Aorta (tissue), 5 donors: Measurements from ENCODE around the gene TCF3. TPM values are rescaled to one million over a fixed set of nuclear protein-coding genes. Genes with fewer than 3 reads are reported as not detected.
A peak's percentile ranks its signal among the peaks of the same experiment; 100 is the strongest.

ENCODE experiments used
- ATAC-seq: fragments of 200-7000 bp; cut with Tn5 transposase; one replicate; pipeline ENCODE4 v1.9.1; 2022; ENCODE audit warnings: moderate library complexity; ENCODE audit not compliant: low FRiP score
- DNase-seq, 2 donors: peaks; one replicate each; pipeline ENCODE4 v3.0.0-alpha.2; 2020
- H3K27ac ChIP-seq, 2 donors: one replicate each; pipeline ENCODE4 v1.5.1; 2013; ENCODE audit warnings: low read length in 2 of 2, mild to moderate bottlenecking in 2 of 2, moderate library complexity in 2 of 2, control low read depth in 1 of 2, inconsistent platforms in 1 of 2, low read depth in 1 of 2
- H3K27me3 ChIP-seq, 2 donors: one replicate each; pipeline ENCODE4 v1.6.1; 2013; ENCODE audit warnings: control low read depth in 1 of 2, low read length in 1 of 2, mild to moderate bottlenecking in 1 of 2, moderate library complexity in 1 of 2; ENCODE audit not compliant: insufficient read depth in 2 of 2, control insufficient read depth in 1 of 2
- H3K36me3 ChIP-seq, 2 donors: one replicate each; pipeline ENCODE4 v1.6.1; 2013; ENCODE audit warnings: control low read depth in 1 of 2, low read length in 1 of 2, mild to moderate bottlenecking in 1 of 2; ENCODE audit not compliant: insufficient read depth in 2 of 2, control insufficient read depth in 1 of 2
- H3K4me1 ChIP-seq, 2 donors: one replicate each; pipeline ENCODE4 v1.6.1; 2013; ENCODE audit warnings: low read length in 2 of 2, control low read depth in 1 of 2, mild to moderate bottlenecking in 1 of 2, moderate library complexity in 1 of 2; ENCODE audit not compliant: insufficient read depth in 2 of 2, control insufficient read depth in 1 of 2
- H3K4me3 ChIP-seq, 2 donors: one replicate each; pipeline ENCODE4 v1.5.1; 2013; ENCODE audit warnings: low read length in 2 of 2, control low read depth in 1 of 2, mild to moderate bottlenecking in 1 of 2
- H3K9me3 ChIP-seq: one replicate; pipeline ENCODE4 v1.6.1; 2013; ENCODE audit warnings: mild to moderate bottlenecking, low read length; ENCODE audit not compliant: control insufficient read depth
- WGBS, 2 donors: extraction: QIAGEN DNeasy Blood & Tissue Kit; methylation state at CpG; one replicate each; pipeline ENCODE4 v1.1.7; 2013; 5-methylcytosine and 5-hydroxymethylcytosine counted together
- intact Hi-C, 2 donors: fragments of 100-400 bp; cut with DNase I; formaldehyde crosslinking; loops; one replicate each; pipeline versions ENCODE4 v1.14.2 to v1.15.0; 2022
- polyA plus RNA-seq, 2 donors: library from polyadenylated mRNA; stranded (reverse); fragments of 200-250 nt; gene quantifications; one replicate each; pipeline ENCODE4 v1.2.3, GENCODE V29; 2013
- total RNA-seq, 2 donors: library from RNA; stranded (reverse); fragmentation: NEBNext Ultra II Directional; extraction: Animal tissue kit (Norgen Biotek cat#: 25700); gene quantifications; one replicate each; pipeline ENCODE4 v1.2.1, GENCODE V29; 2021
- donor health status: healthy with polysubstance abuse.
- donor health status: Bipolar disorder and iron deficiency.
- donor health status: DM: no; HTN: no; CAD: no.
- donor health status: DM: no; HTN: no; CAD: no.
- donor health status: DM: yes; HTN: yes; CAD: no.

The TCF3 gene
- total and polyA plus RNA-seq, 4 donors = 23.7 to 50.4 (median 34.1) TPM

DNA sequence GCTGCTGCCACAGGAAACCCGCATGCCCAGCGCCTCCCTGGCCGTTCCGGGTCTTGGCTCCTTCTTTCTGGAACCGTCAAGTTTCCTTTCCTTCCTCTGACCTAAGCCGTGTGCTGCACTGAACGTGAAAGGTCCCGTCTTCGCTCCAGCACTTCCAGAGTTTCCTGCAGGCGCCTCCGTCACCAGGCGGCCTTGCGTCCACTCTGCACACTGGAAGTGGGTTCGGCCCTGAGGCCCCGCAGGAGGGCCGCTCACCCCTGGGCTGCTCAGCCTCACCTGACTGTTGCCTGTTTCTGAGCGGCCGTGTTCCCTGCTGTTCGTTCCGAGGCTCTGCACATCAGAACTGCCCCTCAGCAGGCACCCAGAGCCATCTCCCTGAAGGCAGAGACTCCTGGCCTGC lies 72.0 kb downstream of the TCF3 start:
- 91 to 92% methylated on average over 19 to 20 of the region's 20 CpGs for WGBS, 2 donors
- Histone ChIP-seq H3K4me3 (no peak overlapping the region), H3K27me3 (no peaks in the 10 kb centered on the region), H3K4me1 (no peaks in the 10 kb centered on the region), H3K27ac (no peak overlapping the region), H3K9me3 (no peaks in the 10 kb centered on the region), H3K36me3 (peaks cover 0 to 8% of the 10 kb centered on the region in 2 donors)
- ATAC-seq (no peak), DNase-seq (no peak)
- intact Hi-C loops = no loop called here

DNA sequence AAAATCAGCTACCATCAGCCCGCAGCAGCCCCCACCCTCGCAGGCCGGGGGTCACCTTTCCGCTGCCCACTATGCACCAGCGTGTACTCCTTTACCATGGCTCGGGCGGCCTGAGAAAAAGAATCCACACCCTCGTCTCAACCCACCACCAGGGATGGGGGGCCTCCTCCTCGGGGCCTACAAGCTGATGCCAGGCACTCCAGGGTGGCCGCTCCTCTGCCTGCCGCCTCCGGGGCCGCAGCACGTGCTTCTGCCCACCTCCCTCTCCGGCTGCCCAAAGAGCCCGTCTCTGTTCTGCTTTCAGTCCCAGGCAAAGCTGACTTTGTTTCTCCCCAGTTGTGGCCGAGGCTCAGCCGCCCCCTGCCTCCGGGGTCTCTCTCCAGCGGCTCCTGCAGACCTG lies 73.2 kb downstream of the TCF3 start:
- intact Hi-C loops = no loop called here
- H3K9me3 ChIP-seq = no peaks in the 10 kb centered on the region
- no peak overlapping the region for H3K27ac ChIP-seq
- WGBS, 2 donors = 91 to 94% methylated on average over 20 of the region's 20 CpGs
- no peak for ATAC-seq
- H3K4me1 ChIP-seq = no peaks in the 10 kb centered on the region
- DNase-seq = no peak
- peaks cover 0 to 8% of the 10 kb centered on the region in 2 donors for H3K36me3 ChIP-seq
- H3K27me3 ChIP-seq = no peaks in the 10 kb centered on the region
- H3K4me3 ChIP-seq = no peak overlapping the region

DNA sequence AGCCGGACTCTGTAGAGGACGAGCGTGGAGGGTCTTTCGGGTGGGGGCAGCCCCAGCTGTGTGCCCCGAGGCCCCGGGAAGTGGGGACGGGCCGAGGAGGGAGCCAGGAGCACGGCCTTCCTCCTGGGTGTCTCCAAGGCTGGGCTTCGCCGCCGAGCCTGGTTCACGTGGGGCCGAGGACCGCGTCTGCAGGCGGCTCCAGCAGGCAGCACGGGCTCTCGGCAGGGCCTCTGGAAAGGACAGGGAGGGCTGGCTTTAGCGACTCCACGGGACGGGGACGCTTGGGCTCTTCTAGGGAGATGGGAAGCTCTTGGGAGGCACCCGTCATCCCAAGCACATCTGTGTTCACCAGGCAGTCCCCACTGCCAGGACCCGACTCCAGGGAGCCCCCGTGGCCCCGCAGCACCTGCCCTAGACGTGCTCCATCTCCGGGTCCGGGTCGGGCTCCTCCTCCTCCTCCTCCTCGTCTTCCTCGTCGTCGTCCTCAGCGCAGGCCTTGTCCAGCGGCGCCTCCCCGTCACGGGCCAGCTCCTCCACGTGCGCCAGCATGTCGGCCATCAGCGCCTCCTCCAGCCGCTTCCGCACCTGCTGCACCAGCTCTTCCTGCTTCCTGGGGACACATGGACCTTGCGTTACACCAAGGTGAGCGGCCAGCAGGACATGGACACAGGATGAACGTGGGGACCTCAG lies 74.3 kb downstream of the TCF3 start:
- no peak for ATAC-seq
- no peaks in the 10 kb centered on the region for H3K27me3 ChIP-seq
- no peak overlapping the region for H3K27ac ChIP-seq
- DNase-seq = no peak
- H3K9me3 ChIP-seq = no peaks in the 10 kb centered on the region
- intact Hi-C loops = no loop called here
- H3K4me1 ChIP-seq = no peaks in the 10 kb centered on the region
- 88 to 89% methylated on average over 49 of the region's 49 CpGs for WGBS, 2 donors
- H3K36me3 ChIP-seq = peaks cover 0 to 8% of the 10 kb centered on the region in 2 donors
- no peak overlapping the region for H3K4me3 ChIP-seq

DNA sequence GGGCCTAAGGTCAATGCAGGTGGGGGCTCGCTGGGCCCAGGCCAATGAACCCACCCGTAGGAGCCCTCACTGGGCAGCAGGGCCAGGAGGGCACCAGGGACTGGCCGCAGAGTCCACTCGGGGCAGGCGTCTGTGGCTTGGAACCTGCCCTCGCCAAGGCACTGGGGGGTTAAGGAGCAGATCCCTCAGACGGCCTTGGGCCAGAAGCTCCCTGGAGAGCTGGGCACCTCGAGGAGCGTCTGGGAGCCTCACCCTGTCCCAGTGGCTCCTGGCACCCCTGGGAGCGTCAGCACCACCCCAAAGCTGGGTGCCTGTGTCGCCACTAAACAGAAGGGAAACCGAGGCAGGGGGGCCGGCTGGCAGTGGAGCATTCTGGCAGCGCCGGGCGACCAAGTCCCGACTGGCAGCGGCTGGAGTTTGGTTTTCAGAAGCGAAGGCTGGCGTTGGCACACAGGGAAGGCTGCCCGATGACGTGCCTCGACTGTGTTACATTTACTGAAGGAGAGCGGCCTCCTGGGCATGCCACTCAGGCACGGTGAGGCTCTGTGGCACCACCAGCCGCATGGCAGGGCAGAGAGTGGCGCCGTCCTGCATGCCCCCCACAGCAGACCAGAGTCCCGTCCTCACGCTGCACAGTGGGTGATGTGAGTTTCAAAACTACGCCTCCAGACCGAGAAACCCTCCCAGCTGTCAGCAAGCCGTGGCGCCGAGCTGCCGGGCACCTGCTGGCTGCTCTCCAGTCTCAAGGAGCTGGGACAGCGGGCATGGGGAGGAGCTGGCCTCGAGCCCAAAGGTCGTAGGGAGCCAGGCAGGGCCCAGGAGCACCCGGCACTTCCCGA lies 75.1 kb downstream of the TCF3 start:
- intact Hi-C loops = no loop called here
- Histone ChIP-seq H3K4me3 (no peak overlapping the region), H3K27me3 (no peaks in the 10 kb centered on the region), H3K36me3 (peaks cover 0 to 6% of the 10 kb centered on the region in 2 donors), H3K27ac (no peak overlapping the region), H3K9me3 (no peaks in the 10 kb centered on the region), H3K4me1 (no peaks in the 10 kb centered on the region)
- DNase-seq = no peak
- WGBS, 2 donors = 79 to 81% methylated on average over 41 of the region's 41 CpGs
- ATAC-seq = peak; percentile 26

DNA sequence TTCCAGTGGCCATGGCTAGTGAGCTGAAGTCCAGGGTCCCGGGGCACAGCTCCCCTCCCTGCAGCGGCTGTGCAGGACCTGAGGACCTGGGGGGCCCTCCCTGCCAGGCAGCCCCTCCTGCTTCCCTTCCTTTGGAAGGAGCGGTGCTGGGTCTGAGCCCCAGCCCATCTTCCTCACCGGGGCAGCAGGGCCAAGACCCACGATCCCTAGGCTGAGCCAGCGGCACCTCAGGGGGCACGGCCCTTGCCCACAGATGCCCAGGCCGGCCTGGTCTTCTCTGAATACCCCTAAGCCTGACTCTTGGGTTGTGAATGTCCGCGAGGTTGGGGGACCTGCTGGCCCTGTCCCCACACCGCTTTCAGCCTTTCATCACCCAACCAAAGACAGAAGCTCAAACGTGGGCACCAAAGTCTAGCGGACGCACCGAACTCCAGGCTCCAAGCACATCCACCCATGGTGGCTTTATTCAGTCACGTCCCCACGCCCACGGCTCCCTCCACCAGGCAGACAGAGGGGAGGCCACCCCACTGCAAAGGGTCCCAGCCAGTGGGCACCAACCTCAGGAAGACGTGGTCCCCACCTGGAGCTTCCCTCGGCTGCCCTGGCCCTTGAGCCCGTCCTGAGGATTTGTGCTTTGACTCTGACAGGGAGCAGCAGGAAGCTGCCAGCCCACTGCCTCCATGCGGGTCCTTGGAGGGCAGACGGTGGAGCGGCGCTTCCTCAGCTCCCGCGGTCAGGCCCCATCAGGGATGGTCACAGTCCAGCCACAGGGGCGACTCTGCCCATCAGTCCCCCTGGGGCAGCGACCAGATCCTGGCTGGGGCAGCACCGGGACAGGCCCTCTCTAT lies 75.9 kb downstream of the TCF3 start:
- WGBS, 2 donors = 82 to 83% methylated on average over 29 to 30 of the region's 30 CpGs
- intact Hi-C loops = no loop called here
- no peak overlapping the region for H3K27ac ChIP-seq
- H3K27me3 ChIP-seq = no peaks in the 10 kb centered on the region
- no peak overlapping the region for H3K4me3 ChIP-seq
- DNase-seq = no peak
- H3K4me1 ChIP-seq = no peaks in the 10 kb centered on the region
- ATAC-seq = peak; percentile 8
- peaks cover 0 to 6% of the 10 kb centered on the region in 2 donors for H3K36me3 ChIP-seq
- H3K9me3 ChIP-seq = no peaks in the 10 kb centered on the region

DNA sequence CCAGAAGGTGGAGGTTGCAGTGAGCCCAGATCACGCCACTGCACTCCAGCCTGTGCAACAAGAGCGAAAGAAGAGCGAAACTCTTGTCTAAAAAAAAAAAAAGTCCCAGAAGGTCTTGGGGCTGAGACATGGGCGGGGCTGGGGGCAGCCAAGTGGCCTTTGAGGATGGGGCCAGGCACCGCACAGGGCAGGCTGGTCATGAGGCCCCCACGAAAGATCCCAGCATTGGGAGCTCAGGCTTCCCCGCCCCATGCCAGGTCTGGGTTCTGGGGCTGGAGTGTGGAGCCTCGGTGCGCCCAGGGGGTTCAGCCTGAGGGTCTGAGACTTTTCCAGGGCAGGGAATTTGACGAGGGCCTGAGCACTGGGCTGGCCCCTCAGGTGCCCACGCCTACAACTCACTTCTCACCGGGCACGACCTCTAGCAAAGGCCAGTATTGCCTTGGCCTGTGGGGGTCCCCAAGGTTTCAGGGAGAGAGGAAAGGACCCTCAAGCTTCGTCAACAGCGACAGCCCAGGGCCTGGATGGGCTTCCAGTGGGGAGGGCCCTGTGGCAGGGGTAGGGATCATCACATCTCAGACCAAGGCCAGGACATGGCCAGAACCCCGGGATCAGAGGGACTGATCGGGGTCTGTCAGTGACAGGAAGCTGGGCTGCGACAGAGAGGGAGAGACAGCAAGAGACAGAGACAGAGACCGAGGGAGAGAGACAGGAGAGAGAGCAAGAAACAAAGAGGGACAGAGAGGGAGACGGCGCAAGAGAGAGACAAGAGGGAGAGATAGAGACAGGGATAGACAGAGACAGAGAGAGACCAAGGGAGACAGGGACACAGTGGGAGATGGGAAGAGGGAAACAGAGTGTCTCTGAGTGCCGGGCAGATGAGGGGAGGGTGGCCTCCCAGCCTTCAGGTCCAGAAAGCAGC lies 76.8 kb downstream of the TCF3 start:
- Histone ChIP-seq H3K36me3 (peaks cover 0 to 2% of the 10 kb centered on the region in 2 donors), H3K27ac (no peak overlapping the region), H3K4me3 (no peak overlapping the region), H3K4me1 (no peaks in the 10 kb centered on the region), H3K9me3 (no peaks in the 10 kb centered on the region), H3K27me3 (no peaks in the 10 kb centered on the region)
- ATAC-seq (no peak), DNase-seq (no peak)
- intact Hi-C loops = no loop called here
- WGBS, 2 donors = 82 to 84% methylated on average over 21 to 22 of the region's 22 CpGs

DNA sequence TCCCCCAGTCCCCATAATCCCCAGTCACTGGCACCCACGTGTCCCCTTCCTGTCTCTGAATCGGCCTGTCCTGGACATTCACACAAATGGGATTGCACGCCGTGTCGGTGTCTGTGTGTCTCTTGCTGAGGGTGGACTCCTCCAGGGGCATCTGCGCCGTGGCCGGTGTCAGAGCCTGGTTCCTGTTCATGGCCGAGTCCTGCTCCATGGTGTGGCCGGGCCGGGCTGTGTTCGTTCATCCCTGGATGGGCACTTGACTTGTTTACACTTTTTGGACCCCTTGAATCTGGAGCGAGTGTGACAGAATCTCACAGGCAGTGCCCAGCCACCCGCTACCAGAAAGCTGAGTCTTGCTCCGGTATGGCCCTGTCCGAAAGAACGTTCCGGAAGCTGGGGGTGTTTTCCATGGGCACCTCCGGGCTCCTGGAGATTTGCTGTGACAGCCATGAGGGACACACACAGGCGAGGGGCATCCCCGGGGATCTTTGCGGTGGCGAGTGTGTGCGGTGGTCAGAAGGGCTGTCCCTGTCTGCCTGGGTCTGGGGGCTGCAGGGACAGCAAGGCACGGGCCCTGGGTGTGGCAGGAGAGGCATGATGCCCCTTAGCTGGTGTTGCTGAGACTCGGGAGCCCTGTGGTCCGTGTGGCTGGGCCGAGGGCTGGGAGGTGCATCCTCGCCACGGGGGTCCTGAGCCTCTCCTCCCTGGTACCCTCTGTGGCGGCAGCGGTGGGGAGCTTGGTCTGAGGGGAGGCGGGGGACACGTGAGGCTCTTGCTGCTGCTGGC lies 77.9 kb downstream of the TCF3 start:
- DNase-seq (no peak), ATAC-seq (no peak)
- H3K4me3 ChIP-seq = no peak overlapping the region
- WGBS, 2 donors = 83 to 84% methylated on average over 32 to 34 of the region's 34 CpGs
- H3K27ac ChIP-seq = no peak overlapping the region
- no peaks in the 10 kb centered on the region for H3K4me1 ChIP-seq
- intact Hi-C loops = no loop called here
- H3K9me3 ChIP-seq = no peaks in the 10 kb centered on the region
- H3K27me3 ChIP-seq = no peaks in the 10 kb centered on the region
- no peaks in the 10 kb centered on the region for H3K36me3 ChIP-seq
